DMS153 treated with DMSO at 0.1 percent for 48 hours (cell line): ENCODE results near the gene NCR3LG1.
"Not testable (repeated sequence)": the region's sequence is repeated elsewhere in the genome, so short reads cannot be mapped to it uniquely, and the experiment has no call there.

ENCODE experiments used
- DNase-seq: peaks from one replicate; lab custom pipeline; 2025; ENCODE audit not compliant: unreplicated experiment; lab: John Stamatoyannopoulos, UW

Gene NCR3LG1

DNA sequence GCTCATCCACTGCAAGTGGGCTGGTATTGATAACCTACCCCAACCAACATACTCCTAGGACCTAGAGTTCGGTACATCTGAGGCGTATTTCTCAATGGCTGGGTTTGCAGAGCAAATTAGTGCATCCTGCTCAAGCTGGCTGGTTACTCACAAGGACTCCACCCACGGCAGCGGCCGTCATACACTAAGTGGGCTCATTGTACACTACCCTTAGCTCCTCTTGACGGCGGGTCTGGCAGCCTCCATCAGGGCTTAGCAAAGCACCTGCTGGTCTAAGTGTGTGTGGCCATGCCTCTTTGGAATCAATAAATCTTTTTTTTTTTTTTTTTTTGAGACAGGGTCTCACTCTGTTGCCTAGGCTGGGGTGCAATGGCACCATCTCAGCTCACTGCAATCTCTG lies 57.0 kb downstream of the NCR3LG1 start:
- no peak for DNase-seq

DNA sequence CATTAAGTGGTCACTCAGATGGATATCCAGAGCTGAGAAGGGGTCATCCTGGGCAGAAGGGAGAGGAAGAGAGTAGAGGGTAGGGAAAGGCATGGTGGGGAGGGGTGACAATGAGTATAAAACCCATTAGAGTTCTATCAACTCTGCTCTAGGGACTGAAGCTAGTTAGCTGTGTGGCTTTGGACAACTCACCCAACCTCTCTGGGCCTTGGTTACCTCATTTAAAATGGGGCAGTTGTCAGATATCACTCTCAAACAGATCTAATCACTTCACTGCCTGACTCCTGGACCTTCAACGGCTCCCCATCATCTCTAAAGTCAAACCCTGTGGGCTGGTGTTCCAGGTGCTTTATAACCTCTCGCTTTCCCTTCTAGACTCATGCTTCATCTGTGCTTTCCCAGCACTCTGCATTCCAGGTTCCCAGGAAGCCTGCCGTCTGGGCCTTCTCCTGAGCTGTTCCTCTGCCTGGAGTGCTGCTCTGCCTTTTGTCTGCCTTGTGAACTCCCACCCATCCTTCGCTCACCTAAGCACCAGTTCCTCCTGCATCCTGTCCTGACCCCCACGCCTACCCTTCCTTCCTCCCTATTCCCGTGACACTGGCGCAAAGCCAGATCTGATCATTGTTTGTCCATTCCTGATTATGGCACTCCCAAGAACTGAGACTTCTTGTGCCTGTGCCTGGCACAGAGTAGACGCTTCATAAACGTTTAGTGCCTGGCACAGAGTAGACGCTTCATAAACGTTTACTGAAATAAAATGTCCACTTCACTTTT lies 59.2 kb downstream of the NCR3LG1 start:
- no peak for DNase-seq

DNA sequence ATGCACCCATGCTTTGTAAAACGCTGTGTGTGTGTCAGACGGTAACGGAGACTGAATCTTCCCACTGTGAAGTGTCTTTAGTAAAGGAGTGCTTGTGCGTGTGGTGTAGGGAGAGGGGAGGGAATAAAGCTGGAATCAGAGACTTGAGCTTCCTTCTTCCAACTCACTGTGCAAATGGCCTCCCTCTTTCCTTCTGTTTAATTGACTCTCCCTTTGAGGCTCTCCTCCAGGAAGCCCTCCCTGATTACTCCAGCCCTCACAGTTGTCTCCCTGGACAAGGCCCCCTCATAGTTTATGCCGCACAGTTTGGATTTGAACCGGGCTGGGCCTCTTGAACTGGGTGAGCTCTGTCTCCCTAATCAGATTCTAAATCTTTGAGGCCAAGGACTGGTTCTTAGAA lies 59.8 kb downstream of the NCR3LG1 start:
- DNase-seq, result no peak

DNA sequence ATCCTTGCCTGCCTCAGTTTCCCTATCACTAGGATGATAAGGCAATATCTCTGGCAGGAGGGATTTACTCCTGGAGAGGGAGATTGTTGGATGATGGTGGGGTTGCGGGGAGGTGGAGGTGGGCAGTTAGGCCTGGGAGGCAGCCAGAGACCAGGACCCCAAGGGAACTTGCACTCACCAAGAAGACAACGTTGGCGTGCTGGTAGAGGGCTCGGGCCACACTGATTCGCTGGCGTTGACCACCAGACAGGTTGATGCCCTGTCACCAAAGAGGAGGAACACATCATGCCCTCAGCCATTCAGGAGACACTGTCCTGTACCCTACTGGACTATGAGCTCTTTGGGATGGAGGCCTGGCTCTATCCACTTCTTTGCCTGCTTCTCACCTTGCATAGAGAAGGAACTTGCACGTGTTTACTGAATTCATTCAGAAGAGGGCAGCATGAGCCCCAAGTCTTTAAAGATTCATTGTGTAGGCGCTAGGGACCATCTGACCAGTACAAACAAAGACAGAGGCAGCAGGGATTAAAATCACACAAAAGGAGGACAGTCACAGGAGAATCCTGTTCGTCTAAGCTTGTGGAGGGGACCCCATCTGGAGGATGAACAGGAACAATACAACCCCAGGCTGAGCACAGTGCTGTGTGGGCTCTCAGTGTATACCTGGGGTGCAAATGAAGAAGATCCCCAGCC lies 61.0 kb downstream of the NCR3LG1 start:
- no peak for DNase-seq

DNA sequence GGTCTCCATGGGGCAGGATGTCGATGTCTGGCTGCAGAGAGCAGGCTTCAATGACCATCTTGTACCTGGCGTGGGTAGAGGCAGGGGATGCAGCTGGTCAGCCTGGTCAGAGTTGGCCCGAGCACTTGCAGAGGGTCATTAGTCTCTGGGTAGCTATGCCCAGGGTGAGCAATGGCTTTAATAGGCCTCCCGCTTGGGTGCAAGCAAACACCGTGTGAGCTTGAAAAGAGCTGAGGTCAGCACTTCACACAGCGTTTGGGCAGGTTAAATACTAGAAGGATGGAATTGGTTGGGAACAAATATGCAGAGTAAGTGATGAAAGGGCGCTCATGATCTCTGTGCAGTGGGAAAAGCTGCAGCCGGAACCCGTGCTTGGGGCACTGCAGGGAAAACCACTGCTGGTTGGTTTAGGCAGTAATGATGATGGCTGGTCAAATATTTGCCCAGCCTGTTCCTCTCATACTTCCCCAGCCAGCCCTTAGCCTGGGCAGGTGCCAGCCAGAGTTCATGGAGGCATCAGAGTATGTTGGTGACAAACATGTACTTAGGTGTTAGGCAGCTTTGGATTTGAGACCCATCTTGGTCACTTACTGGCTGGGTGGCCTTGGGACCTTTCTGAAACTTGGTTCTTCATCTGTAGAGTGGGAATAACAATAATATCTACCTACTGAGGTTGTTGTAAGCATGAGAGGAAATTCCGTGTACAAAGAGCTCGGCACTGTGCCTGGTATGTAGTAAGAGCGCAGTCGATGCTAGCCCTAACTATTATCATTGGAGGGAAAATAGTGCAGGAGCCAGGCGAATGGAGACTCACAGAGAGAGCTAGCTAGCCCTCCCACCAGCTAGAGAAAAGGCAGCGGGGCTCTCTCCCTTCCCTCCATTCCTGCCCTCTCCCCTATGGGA lies 62.1 kb downstream of the NCR3LG1 start:
- DNase-seq, result peak; percentile 90

DNA sequence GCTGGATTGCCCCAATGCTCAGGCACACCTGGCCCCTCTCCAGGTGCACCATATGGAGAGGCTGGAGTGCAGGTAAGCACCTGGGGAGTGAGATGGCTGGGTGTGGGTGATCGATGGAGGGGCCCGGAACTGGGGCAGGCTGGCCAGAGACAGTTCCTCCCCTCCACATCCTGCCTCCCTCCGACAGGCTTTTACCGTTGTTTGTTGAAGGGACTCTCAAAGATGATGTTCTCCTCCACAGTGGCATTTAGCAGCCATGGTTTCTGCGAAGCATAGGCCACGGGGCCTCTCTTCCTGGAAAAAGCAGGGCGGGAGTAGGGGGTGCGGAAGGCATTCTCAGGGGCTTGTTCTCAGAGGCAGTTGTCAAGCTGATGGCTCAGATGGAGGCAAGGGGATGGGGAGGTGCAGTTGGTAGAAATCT lies 62.7 kb downstream of the NCR3LG1 start:
- DNase-seq, result peak; percentile 74

DNA sequence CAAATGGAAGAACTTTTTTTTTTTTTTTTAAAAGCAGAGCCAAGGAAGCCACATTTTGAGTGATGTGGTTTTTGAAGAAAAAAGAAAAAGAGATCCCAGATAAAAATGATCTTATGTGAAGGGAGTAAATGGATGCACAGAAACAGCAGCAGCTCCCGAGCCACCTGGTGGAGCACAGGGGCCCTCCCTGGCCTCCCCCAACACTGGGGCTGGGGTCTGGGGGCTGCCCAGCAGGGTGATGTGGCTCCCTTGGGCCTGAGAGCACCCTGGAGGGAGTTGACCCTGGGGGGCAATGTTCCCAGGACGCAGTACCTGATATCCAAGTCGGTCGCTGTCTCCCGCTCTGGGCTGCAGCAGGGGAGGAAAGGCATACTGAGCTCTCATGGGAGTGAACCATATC lies 63.4 kb downstream of the NCR3LG1 start:
- no peak for DNase-seq

DNA sequence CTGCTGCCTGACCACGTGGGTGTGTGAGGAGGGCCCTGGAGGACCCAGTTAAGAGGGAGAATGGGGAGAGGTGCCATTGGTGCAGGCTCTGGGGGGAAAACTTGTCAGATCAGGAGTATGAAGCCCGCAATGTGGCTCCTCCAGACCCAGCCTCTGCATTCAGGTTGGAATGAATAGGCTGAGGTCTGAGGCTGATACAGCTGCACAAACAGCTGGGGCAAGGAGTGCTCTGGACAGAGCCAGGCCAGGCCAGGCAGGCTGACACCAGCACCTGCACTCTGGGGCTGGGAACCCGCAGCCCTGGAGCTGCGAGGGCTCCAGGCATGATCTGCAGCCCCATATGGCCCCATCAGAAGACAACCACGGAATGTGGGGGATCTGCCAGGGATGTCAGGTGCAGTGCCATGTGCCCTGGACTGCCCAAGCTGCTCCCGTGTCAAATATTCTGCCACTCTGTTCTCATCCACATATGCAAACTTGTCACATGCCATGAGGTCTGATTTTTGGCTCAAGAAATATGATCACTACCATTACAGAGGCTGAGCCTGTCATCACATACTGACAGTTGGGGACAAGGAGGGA lies 64.0 kb downstream of the NCR3LG1 start:
- no peak for DNase-seq

DNA sequence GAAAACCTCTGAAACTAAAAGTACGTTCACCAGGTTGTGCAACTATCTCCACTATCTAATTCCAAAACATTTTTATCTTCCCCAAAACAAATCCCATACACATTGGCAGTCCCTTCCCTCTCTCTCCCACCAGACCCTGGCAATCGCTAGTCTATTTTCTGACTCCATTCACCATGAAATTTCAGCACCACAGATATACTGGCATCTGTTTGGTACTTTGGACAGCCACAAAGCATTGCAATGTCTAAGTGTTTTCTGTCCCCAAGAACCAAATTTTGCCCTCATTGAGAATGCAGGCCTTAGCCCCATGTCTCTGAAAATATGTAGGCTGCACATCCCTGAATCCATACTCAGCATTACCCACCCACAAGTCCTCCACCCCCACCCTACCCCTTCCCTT lies 64.9 kb downstream of the NCR3LG1 start:
- DNase-seq, result no peak

DNA sequence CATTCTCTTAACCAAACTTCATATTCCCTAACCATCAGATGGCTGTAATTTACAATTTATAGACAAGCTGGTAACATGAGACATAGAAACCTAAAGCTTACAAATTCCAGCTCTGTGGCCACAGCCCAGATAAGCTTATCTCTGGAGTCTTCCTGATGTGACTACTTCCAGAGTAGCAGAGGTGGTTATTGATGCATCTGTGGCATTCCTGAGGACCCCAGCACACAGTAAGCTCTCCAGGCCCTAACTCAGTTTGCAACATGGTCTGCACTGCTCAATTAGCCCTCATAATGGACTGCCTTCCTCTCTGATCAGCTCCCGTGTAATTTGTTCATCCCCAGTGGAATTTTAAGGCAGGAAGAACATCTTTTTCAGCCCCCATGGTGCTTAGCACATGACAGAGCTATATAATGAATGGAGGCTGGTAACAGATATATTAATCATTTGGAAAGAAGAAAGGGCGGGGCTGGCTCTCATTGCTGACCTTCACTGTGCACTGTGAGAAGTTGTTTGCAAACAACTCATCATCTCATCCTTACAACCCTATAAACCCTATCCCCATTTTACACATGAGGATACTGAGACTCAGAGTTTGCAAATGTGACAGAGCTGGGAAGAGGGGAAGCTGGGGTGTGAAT lies 67.0 kb downstream of the NCR3LG1 start:
- DNase-seq, result no peak

DNA sequence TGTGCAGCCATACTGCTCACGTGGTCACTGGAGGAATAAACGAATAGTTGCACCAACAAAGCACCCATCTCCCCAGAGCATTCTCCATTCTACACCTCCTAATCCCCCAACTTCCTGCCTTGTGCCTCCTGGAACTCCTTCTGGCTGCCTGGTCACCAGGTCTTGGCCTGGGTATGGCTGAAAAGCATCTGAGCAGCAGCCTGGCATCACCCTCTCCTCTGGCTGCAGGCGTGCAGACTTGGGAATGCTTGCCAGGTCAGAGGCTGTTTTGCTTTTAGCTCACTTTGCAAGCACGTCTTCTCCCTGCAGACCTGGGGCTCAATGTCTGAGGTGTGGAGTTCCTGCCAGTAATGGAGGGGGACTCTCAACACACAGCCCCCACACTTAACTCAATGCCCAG lies 70.2 kb downstream of the NCR3LG1 start:
- DNase-seq, result no peak

DNA sequence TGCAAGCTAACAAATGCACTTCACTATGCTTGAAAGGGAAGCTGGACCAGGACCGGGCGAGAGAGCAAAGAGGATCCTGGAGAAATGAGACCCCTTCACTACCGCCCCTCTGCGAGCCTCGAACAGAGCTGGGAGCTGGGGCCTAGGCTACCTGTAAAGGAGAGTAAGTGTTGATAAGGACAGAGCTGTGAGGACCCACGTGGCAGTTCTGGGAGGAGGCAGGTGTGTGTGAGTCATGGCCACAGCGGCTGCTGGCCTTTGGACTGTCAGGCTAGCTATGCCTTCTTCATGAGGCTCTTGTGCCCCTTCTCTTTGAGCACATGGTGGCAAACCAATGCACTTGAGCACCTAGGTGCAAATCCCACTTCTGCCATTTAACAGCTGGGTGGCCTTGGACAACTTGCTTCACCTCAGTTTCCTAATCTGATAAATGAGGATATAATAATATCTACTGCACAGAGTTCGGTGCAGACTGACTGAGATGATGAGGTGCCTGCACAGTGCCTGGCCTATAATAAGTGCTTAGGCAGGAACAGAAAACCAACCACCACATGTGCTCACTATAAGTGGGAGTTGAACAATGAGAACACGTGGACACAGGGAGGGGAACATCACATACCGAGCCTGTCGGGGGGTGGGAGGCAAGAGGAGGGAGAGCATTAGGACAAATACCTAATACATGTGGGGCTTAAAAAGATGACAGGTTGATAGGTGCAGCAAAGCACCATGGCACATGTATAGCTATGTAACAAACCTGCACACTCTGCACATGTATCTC lies 72.1 kb downstream of the NCR3LG1 start:
- DNase-seq, result no peak

DNA sequence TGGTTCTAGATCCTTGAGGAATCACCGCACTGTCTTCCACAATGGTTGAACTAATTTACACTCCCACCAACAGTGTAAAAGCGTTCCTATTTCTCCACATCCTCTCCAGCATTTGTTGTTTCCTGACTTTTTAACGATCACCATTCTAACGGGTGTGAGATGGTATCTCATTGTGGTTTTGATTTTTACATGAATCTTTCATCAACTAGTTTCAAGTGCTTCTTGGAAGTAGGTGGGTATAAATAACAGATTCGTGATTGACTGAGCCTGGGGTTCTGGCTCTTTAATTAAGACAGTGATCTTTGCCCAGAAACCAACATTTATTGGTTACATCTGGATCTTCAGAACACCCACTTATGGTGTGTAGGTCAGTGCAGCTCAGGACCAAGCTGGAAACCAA lies 74.6 kb downstream of the NCR3LG1 start:
- not testable (repeated sequence) for DNase-seq
